Right ventricle myocardium superior (tissue), 1 donor: ENCODE measurements around the gene CYREN. TPM values are rescaled to one million over a fixed set of nuclear protein-coding genes. Genes with fewer than 3 reads are reported as not detected.
A peak's percentile ranks its signal among the peaks of the same experiment; 100 is the strongest.
"Not testable (repeated sequence)": the region's sequence is repeated elsewhere in the genome, so short reads cannot be mapped to it uniquely, and the experiment has no call there.

Source experiments
- ATAC-seq: fragments of 200-7000 bp; cut with Tn5 transposase; one replicate; pipeline ENCODE4 v1.9.1; 2020; ENCODE audit warnings: mild to moderate bottlenecking; ENCODE audit not compliant: poor library complexity
- DNase-seq: peaks from one replicate; pipeline ENCODE4 v3.0.0-alpha.2; 2020
- intact Hi-C: fragments of 100-400 bp; cut with DNase I; formaldehyde crosslinking; loops from one replicate; pipeline ENCODE4 v1.11.2; 2022
- long read RNA-seq: library from polyadenylated mRNA; unstranded; transcript quantifications from one replicate; pipeline ENCODE4 v2.0.0, GENCODE V29; 2021
- total RNA-seq: library from RNA; stranded (reverse); fragmentation: NEBNext Ultra II Directional; extraction: Animal tissue kit (Norgen Biotek cat#: 25700); gene quantifications from one replicate; pipeline ENCODE4 v1.2.1, GENCODE V29; 2021
- donor health status: DM: no; HTN: yes; CAD: no; lungs with severe emphysema.

Gene CYREN
- 28.9 TPM for total RNA-seq
- long read RNA-seq, transcript CYREN-201 (4 exons, 1,482 nt) = minor isoform, 5 of 52 reads
- long read RNA-seq, transcript CYREN-202 (4 exons, 1,738 nt) = major isoform, 7 of 52 reads
- long read RNA-seq, partial matches to known transcripts = 1 of 52 reads
- long read RNA-seq, other reads (novel, unspliced or antisense) = 27 of 52 reads

GRCh38 chr7:135170274-135170997 lies at the start of gene CYREN:
TSS of gene CYREN (minus strand) at chr7:135170707. CDS start at chr7:135168922, 1,785 bp downstream.
- ATAC-seq (peak; percentile 97), DNase-seq (peak; percentile 97)
- intact Hi-C loops = no loop called here

- no peak for DNase-seq
- intact Hi-C loops = no loop called here
- ATAC-seq = no peak
Measured at GRCh38 chr7:135217645-135218509, 47.4 kb upstream of the CYREN start.

- DNase-seq (no peak), ATAC-seq (no peak)
- intact Hi-C loops = no loop called here
Measured at GRCh38 chr7:135215698-135216097, 45.2 kb upstream of the CYREN start.

GRCh38 chr7:135215180-135215579 lies 44.7 kb upstream of the CYREN start:
- ATAC-seq (no peak), DNase-seq (no peak)
- intact Hi-C loops = no loop called here

GRCh38 chr7:135213831-135214230 lies 43.3 kb upstream of the CYREN start:
- intact Hi-C loops = no loop called here
- DNase-seq = no peak
- no peak for ATAC-seq

GRCh38 chr7:135211946-135212685 lies 41.6 kb upstream of the CYREN start:
- peak; percentile 40 for ATAC-seq
- DNase-seq = peak; percentile 64
- intact Hi-C loops = not testable (repeated sequence)

GRCh38 chr7:135211179-135211945 lies 40.9 kb upstream of the CYREN start, which contains the start of gene WDR91:
TSS of gene WDR91 (minus strand) at chr7:135211526. CDS start at chr7:135211502, 24 bp downstream.
- ATAC-seq (peak; percentile 98), DNase-seq (peak; percentile 97)
- intact Hi-C loops = no loop called here

GRCh38 chr7:135210888-135211178 lies 40.3 kb upstream of the CYREN start:
- intact Hi-C loops = no loop called here
- DNase-seq (no peak), ATAC-seq (peak; percentile 1)

GRCh38 chr7:135209225-135209834 lies 38.8 kb upstream of the CYREN start:
- ATAC-seq = no peak
- intact Hi-C loops = no loop called here
- no peak for DNase-seq

- intact Hi-C loops = no loop called here
- ATAC-seq = no peak
- no peak for DNase-seq
Measured at GRCh38 chr7:135208102-135208793, 37.7 kb upstream of the CYREN start.

GRCh38 chr7:135207406-135208101 lies 37.0 kb upstream of the CYREN start:
- DNase-seq (no peak), ATAC-seq (no peak)
- intact Hi-C loops = no loop called here

GRCh38 chr7:135206941-135207391 lies 36.5 kb upstream of the CYREN start:
- no peak for ATAC-seq
- intact Hi-C loops = no loop called here
- no peak for DNase-seq

- intact Hi-C loops = no loop called here
- ATAC-seq (no peak), DNase-seq (no peak)
Measured at GRCh38 chr7:135205850-135206249, 35.3 kb upstream of the CYREN start.

GRCh38 chr7:135204876-135205275 lies 34.4 kb upstream of the CYREN start:
- ATAC-seq = no peak
- DNase-seq = no peak
- intact Hi-C loops = no loop called here

- intact Hi-C loops = no loop called here
- no peak for DNase-seq
- no peak for ATAC-seq
Measured at GRCh38 chr7:135204341-135204749, 33.8 kb upstream of the CYREN start.

GRCh38 chr7:135201350-135201749 lies 30.8 kb upstream of the CYREN start:
- ATAC-seq (no peak), DNase-seq (no peak)
- intact Hi-C loops = no loop called here

GRCh38 chr7:135200821-135201331 lies 30.4 kb upstream of the CYREN start:
- ATAC-seq = no peak
- no peak for DNase-seq
- intact Hi-C loops = no loop called here
